HG03457 (cell line): Measurements from ENCODE around the gene DLGAP1.

Experiments
- ATAC-seq: cut with Tn5 transposase; IDR thresholded peaks from one replicate; pipeline ENCODE4 v1.9.1; 2021; ENCODE audit warnings: moderate number of reproducible peaks; ENCODE audit not compliant: unreplicated experiment

The DLGAP1 gene

GRCh38 chr18:3526421-3527354 is 928.4 kb downstream of the DLGAP1 start:
- ATAC-seq, result peak; percentile 81

DNA sequence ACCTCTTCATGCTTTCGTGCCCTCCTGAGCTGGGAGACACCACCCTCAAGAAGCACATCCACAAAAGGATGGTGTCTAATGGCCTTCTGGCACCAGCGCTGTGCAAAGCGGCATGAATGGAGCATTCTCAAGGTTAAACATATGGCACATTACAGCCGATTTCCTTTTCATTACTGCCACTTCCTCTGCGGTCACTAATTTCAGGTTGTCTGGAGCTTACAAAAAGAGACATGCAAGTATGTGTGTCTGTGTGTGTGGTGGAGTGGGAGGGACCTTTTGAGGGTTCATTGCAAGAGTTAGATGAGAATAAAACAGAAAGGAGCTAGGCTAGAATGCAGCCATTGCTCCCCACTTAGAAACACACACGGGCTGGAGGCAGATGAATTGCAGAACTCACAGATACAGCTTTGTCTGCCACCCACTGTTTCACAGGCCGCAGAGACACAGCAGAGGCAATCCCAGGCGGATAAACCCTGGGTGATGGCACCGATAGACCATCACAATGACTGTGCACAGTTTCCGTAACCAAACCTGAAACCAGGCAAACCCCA is 929.2 kb downstream of the DLGAP1 start:
- peak; percentile 52 for ATAC-seq

DNA sequence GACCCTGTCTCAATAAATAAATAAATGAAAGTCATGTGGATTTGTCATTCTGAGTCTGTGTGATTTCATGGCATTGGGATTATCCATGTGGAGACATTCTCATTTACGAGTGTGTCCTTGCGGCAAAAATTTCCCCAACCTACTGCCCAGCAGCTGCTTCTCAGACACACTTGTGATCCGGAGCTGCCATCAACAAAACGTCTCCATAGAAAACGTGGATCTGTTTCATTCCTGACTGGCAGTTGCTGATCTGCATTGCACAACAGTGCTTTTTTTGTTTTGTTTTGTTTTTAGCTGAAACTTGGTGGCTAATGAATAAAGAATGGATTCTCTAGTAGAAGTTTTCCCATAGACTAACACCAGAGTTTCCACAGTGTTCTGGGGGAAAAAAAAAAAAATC is 930.4 kb downstream of the DLGAP1 start:
- ATAC-seq, result no peak

- ATAC-seq, result no peak
These were observed 934.6 kb downstream of the DLGAP1 start for GRCh38 chr18:3520230-3521085.

GRCh38 chr18:3514312-3515216 is 940.5 kb downstream of the DLGAP1 start:
- no peak for ATAC-seq

DNA sequence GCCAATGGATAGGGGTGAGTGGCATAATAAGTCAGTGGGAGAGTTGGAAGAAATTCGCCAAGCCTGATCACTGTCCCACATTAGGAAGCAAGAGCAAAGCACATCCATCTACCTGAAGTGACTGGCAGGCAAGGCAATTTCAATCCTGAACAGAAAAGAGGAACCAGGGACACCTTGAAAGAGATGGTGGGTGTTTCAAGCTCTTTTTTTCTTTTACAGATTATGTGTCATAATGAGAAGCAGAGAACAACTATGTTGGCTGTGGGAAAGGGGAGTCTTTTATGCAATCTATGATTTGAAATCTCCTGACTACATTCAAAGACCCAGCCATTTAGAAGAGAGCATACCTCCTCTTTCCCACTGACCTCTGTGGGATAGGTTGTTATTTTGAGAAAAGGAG is 941.6 kb downstream of the DLGAP1 start:
- ATAC-seq, result no peak

DNA sequence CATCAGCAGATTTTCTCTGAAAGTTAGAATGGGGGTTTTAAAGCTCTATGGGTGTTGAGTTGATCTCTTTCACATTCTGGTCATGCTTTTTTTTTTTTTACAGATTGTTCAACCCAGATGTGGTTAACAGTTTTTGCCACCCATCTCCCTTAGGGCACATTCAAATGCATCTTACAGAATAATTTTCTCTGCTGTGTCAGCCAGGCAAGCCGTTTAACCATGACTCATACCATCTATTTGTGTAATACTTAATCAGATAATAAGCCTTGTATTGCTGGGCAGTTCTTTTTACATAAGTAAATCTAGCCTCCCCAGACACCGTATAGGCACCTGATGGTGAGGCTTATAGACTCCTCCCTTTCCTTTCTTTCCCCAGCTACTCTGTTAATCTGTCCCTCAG is 943.1 kb downstream of the DLGAP1 start:
- no peak for ATAC-seq

- ATAC-seq, result no peak
These were observed 944.2 kb downstream of the DLGAP1 start for GRCh38 chr18:3510896-3511295.

GRCh38 chr18:3510024-3510423 is 945.1 kb downstream of the DLGAP1 start:
- ATAC-seq, result no peak

GRCh38 chr18:3508576-3509549 is 946.2 kb downstream of the DLGAP1 start:
- no peak for ATAC-seq

GRCh38 chr18:3504637-3505036 is 950.5 kb downstream of the DLGAP1 start:
- ATAC-seq, result no peak

- ATAC-seq, result no peak
These were observed 952.5 kb downstream of the DLGAP1 start for GRCh38 chr18:3502650-3503049.

DNA sequence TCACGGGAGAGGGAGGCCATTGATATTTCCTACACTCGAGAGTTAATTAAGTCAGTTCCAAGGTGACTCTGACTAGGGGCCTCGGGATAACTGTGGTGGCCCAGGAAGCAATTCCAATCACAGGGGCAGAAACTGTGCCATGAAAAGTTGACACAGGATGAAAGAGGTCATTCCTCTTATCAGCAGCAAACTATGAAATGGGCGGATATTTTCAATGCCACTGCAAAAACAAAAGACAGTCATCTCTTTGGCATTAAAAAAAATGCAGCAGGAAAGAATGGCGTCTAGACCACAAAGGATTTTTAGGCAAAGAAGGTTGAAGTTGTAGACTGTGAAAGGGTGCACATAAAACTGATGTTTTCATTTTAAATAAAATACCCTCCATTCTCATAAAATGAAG is 955.1 kb downstream of the DLGAP1 start:
- ATAC-seq, result no peak

DNA sequence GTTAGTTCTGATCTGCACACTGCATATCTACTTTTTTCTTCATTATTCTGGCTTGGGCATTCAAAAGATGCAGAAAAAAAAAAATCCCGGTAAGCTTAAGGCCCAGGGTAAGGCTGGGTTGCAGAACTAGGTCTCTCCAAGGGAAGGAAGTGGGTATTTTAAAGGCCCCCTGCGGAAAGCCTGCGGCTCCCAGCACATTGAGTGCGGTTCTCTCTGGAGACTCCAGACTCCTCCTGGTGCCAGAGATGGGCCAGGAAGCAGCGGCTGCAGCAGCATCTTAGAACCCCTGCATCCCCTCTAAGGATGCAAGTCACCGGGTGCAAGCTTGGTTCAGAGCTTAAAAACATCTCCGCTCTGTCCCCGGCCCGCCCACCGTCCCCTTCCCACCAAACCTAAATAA is 955.6 kb downstream of the DLGAP1 start:
- no peak for ATAC-seq

DNA sequence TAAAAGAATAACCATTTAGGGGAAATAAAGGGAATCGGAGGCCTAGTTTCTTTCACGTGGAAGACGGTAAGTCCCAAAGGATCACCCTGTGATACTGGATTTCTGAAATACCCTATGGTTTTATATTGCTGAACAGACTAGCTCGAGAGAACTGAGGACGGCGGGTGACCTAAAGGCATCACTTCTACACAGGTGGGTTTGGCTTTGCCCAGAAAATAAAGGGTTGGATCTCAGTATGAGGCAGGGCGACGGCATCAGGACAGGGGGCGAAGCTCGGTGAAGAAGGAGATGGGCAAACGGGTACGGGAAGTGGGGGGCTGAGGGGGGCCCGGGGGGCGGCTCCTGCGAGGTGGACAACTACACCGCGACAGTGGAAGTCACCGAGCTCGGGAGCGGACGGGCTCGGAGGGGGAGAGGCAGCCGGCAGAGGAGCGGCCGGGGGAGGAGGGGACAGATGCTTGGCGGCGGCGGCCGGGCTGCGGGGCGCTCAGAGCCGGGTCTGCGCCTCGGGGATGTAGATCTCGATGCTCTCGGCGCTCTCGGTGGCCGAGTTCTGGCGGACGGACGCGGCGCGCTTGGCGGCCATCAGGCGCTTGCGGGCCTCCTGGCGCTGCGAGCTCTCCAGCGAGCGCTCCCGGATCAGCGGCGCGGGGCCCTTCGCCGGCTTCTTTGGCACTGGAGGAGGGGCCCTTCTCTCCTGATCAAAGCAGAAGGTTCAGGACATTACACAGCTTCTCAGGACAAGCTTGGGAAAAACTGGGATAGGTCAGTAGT is 956.2 kb downstream of the DLGAP1 start:
- ATAC-seq, result no peak

DNA sequence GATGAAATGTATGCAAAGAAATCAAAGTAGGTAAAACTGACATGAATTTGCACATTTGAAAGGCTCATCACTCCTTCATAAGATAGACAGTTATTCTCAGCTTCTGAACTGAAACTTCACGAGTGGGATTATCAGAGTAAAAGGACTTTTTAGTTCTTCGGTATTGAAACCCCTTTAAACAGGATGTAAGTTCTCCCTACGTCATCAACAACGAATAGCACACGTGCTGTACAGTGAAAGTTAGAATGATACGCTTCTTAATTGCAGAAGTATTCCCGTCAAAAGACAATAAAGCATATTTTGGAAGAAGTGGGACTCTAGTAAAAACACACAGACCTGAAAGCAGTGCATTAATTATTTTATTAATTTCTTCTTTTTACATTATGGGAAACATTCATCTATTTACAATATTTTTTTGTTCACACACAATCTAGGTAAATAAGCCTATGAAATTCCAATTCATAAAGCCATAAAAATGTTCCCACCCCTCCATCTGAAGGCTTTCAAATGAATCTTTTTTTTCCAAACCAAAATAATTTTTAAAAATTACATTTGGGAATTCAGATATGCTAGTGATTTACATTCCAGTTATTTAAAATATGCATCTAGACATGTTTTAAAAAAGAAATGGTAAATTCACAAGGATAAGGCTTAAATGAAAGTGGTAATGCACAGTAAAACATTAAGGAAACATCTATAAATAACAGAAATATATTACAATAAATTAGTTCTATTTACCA is 959.2 kb downstream of the DLGAP1 start:
- ATAC-seq, result no peak

DNA sequence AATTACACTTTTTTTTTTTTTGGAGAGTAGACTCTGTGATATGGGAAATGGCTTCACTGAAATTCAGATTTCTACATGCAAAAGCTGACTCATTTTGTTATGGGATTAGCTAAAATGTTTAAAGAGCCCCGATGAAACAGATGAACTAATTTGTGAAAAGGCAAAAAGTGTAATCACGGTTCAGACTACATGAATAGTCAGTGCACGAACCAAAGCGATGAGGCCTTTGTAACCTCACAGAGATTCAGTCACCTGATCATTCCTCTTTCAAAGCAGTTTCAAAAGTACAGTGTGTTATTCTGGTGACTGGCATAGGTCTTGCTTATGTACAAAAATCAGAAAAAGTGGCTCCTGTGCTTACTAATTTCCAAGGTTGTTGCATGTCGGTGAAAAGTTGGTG is 960.5 kb downstream of the DLGAP1 start:
- ATAC-seq, result no peak

DNA sequence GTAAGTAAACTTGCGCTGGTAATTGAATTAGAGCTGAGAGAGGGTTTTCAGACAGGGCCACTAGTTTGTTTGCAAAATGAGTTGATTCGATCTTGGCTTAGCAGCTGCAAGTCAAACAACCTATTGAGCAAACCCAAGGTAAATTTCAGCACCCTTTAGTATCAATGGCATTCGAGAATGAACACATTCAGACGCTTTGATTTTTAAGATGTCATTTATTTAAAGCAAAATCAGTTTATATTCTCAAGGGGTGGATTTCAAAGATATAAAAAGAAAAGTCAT is 960.9 kb downstream of the DLGAP1 start:
- no peak for ATAC-seq
